ENCODE measurements around the gene ZGLP1. TPM values are rescaled to one million over a fixed set of nuclear protein-coding genes. Genes with fewer than 3 reads are reported as not detected.

The ZGLP1 gene
- total and polyA plus RNA-seq, 2 of the 13 experiments (the other 11 are each of a cell fraction or from before 2014, with no cell fraction given), result 2.4 to 3.0 TPM

- no peak for DNase-seq (ENCODE audit: low spot score)
- BruUV-seq (replicated peaks), result TSS peak; percentile 33
- H3K27ac ChIP-seq (ENCODE audit: extremely low read length, insufficient read depth, low read length), result no peak overlapping the region
- H3K9me3 ChIP-seq (ENCODE audit: low read length), result no peaks in the 10 kb centered on the region
- H4K20me1 ChIP-seq (ENCODE audit: insufficient read depth, low read length), result no peaks in the 10 kb centered on the region; the same call in 1 of the 2 replicates
- peaks cover 13 to 35% of the 10 kb centered on the region in 2 experiments for H3K36me3 ChIP-seq (replicated peaks in 1 of 2; ENCODE audit: control insufficient read depth in 1 of 2, insufficient read depth in 2 of 2, low read length in 2 of 2)
- FAIRE-seq, result no peak
- H3K4me2 ChIP-seq (ENCODE audit: low read depth, low read length), result peak overlapping the region; percentile 88; the same call in 1 of the 2 replicates
- peaks cover 17% of the 10 kb centered on the region for H3K4me1 ChIP-seq (ENCODE audit: insufficient read depth, low read length)
- intact Hi-C loops (cut with micrococcal nuclease; ENCODE audit: unreplicated experiment), result no loop called here
- H3K9ac ChIP-seq (ENCODE audit: insufficient read depth, low read depth, low read length), result no peak overlapping the region
- in situ Hi-C loops (cut with HindIII; ENCODE audit: extremely low pct_ligation_motif_present, low pct_unique_long_range_greater_than_20kb), result no loop called here
- WGBS (ENCODE audit: low lambda C conversion rate), result 88% methylated on average over 16 of the region's 19 CpGs
- no peaks in the 10 kb centered on the region; a peak in 1 of 5 replicates for H3K27me3 ChIP-seq (ENCODE audit: control insufficient read depth in 1 of 2, insufficient read depth in 2 of 2, low read length in 2 of 2)
- ChIA-PET POLR2A (interaction anchor here (1.3 to 5.1 kb wide), 4 partner anchors 16 to 64 kb away, joined by 3 to 24 read pairs (median 4); partner anchors contain the start of genes ICAM4, RAVER1 and TYK2), CTCF (ENCODE audit: low intra/inter-chr PET ratio, low total read pairs) (no interaction called here)
- H3K79me2 ChIP-seq (ENCODE audit: insufficient read depth, low read length), result peaks cover 5% of the 10 kb centered on the region
- H2AFZ ChIP-seq (ENCODE audit: low read length), result no peak overlapping the region
- ATAC-seq, result peak; percentile 15
- TF ChIP-seq ZNF30 (CRISPR knock-in tag; IDR thresholded peaks at IDR 0.05) (no peak), ZFP90 (CRISPR knock-in tag; IDR thresholded peaks at IDR 0.05; ENCODE audit: borderline replicate concordance) (no peak), LCORL (IDR thresholded peaks at IDR 0.05) (no peak), LCORL (CRISPR knock-in tag; IDR thresholded peaks at IDR 0.05) (no peak), MIER2 (CRISPR knock-in tag; IDR thresholded peaks at IDR 0.05) (no peak), HIVEP1 (CRISPR knock-in tag; IDR thresholded peaks at IDR 0.05) (peak; percentile 3; the same call in 1 of the 2 replicates), CHD4 (IDR thresholded peaks at IDR 0.05; ENCODE audit: borderline replicate concordance, low read length) (no peak), ZNF543 (CRISPR knock-in tag; IDR thresholded peaks at IDR 0.05) (no peak), POLR2AphosphoS2 (IDR thresholded peaks at IDR 0.05; ENCODE audit: low read depth, low read length) (peak; percentile 17; the same call in 1 of the 2 replicates), IRX3 (CRISPR knock-in tag; IDR thresholded peaks at IDR 0.05; ENCODE audit: borderline replicate concordance, low read depth) (peak; percentile 3; the same call in 1 of the 2 replicates)
- H3K4me3 ChIP-seq (replicated peaks in 1 of 3; ENCODE audit: insufficient read depth in 1 of 3, low read depth in 2 of 3, low read length in 3 of 3), result no peak overlapping the region; a peak in 1 of 6 replicates
Measured at GRCh38 chr19:10316229-10317044, 6.8 kb upstream of the ZGLP1 start.

All from HepG2 (cell line).